HFF-Myc (cell line): Measurements from ENCODE around the gene GRAMD2A.

Experiments
- DNase-seq: peaks from one replicate; pipeline ENCODE4 v3.0.0-alpha.2; 2011; ENCODE audit warnings: low read depth; ENCODE audit errors: extremely low read depth
- H3K4me3 ChIP-seq: replicated peaks from 2 replicates; pipeline ENCODE4 v1.5.1; 2011; ENCODE audit warnings: low read depth, mild to moderate bottlenecking, control low read depth, low read length
- TF ChIP-seq, protein P1 (sequence below): IDR thresholded peaks from 2 replicates; pipeline ENCODE4 v1.5.1; 2012; ENCODE audit warnings: mild to moderate bottlenecking, low read depth, low read length, control low read depth; ENCODE audit errors: missing control alignments

The GRAMD2A gene

DNA sequence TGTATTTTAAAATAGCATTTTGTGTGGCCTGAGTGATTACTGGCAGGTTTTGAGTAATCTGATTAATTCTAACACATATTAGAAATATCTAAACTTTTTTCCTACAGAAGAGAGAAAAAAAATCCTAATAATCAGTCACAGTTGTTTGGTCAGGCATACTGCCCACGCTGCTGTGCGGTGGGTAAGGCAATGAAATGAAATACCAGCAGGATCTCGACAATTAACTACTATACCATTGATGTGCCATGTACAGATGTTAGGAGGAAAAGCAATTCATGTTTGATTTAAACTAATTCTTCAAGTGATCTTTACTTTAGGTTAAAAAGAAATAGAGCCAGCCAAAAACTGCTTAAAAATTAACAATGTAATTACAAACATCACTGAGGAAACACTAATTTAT is 5.2 kb downstream of the GRAMD2A start:
- TF ChIP-seq, protein P1, sequence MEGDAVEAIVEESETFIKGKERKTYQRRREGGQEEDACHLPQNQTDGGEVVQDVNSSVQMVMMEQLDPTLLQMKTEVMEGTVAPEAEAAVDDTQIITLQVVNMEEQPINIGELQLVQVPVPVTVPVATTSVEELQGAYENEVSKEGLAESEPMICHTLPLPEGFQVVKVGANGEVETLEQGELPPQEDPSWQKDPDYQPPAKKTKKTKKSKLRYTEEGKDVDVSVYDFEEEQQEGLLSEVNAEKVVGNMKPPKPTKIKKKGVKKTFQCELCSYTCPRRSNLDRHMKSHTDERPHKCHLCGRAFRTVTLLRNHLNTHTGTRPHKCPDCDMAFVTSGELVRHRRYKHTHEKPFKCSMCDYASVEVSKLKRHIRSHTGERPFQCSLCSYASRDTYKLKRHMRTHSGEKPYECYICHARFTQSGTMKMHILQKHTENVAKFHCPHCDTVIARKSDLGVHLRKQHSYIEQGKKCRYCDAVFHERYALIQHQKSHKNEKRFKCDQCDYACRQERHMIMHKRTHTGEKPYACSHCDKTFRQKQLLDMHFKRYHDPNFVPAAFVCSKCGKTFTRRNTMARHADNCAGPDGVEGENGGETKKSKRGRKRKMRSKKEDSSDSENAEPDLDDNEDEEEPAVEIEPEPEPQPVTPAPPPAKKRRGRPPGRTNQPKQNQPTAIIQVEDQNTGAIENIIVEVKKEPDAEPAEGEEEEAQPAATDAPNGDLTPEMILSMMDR = no peak
- DNase-seq = no peak

DNA sequence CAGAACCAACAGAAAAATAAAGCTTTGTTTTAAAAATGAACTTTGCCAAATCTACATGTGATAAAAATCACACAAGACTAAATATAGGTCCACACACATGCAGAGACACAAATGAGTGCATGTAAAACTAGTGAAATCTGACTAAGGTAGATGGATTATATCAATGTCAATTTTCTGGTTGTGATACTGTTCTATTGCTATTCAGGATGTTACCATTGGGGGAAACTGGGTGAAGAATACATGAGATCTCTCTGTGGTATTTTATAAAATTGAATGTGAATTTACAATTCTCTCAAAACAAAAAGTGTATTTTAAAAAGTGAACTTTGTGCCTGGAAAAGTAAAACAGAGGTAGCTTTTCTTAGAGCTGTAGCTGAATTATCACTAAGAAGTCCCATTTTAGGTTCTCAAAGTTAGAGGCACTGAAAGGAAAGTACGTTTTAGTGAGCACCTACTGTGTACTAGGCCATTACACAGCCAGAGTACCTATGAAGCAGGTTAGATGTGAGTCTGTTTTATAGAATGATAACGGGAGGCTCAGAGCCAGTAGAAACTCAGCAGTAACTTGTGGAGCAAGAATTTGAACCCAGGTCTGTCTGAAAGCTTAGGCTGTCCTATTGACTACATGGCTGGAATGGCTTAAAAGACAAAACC is 8.2 kb downstream of the GRAMD2A start:
- TF ChIP-seq, protein P1 = no peak
- no peak overlapping the region for H3K4me3 ChIP-seq
- DNase-seq = no peak

More for the DNA sequence above, 5.2 kb downstream of the GRAMD2A start:
- H3K4me3 ChIP-seq = no peak overlapping the region

DNA sequence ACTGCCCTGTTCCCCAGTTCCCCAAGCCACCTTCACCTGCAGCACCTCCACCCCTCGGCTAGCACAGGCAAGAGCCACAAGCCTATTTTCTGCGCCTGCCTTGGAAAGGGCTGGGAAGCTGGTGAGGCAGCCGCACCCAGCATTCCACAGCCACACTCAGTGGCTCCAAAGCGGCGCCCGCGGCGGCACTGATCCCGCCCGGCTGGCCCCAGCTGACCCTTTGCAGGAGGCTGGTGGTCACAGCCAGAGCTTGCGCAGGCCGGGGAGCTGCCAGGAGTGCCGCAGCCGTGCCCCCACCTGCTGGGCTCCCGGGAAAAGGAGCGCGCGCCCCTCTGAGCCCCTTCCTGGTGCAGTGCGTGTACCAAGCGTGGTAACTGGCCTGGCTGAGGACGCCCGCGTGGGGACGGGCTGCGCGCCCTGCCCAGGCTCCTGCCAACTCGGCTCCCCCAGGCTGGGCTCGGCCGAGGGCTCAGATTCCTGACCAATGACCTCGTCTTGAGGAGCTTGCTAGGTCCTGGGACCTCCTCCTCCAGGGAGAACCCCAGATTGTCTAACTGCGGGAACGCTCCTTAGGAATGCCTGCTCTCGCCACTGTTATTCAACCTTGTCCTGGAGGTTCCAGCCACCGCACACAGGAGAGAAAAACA is 13.3 kb downstream of the GRAMD2A start:
- no peak for DNase-seq
- no peak overlapping the region; the same call in 1 of the 2 replicates for H3K4me3 ChIP-seq
- TF ChIP-seq, protein P1 = no peak

DNA sequence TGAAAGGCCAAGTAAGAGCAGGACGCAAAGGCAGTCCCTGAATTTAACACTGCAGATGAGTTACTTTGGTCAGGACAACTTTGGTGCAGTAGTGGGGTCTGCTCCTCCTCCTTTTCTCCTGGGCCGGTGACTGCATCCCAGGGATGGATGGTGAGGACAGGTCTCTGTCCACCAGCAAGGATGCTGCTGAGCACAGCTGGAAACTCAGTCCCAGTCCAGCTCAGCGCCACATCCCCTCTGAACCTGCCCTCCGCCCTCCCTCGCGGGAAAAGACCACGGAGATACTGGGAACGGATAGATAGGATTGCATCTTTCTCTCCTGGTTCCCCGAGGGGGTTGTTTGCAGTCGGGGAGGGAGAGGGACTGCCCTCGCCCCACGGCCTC is 13.8 kb downstream of the GRAMD2A start:
- no peak overlapping the region for H3K4me3 ChIP-seq
- TF ChIP-seq, protein P1 = no peak

DNA sequence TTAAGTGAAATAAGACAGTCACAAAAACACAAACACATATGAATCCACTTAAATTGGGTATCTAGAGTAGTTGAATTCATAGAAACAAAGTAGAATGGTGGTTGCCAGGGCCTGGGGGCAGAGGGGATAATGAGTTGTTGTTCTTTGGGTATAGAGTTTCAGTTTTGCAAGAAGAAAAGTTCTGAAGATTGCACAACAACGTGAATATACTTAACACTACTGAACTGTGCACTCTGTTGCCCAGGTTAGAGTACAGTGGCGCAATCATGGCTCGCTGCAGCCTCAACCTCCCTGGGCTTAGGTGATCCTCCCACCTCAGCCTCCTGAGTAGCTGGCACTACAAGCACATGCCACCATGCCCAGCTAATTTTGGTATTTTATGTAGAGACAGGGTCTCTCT is 14.9 kb downstream of the GRAMD2A start:
- no peak for DNase-seq
- TF ChIP-seq, protein P1 = no peak
- H3K4me3 ChIP-seq = no peak overlapping the region

More for the DNA sequence above, 13.8 kb downstream of the GRAMD2A start:
- DNase-seq = no peak

DNA sequence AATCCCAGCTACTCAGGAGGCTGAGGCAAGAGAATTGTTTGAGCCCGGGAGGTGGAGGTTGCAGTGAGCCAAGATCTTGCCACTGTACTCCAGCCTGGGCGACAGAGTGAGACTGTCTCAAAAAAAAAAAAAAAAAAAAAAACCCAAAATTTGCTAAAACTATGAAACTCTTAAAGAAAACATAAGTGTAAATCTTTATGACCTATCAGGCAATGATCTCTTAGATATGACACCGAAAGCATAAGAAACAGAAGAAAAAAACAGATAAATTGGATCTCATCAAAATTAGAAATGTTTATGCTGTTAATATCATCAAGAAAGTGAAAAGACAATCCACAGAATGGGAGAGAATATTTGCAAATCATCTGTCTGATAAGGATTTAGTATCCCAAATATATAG is 15.3 kb downstream of the GRAMD2A start:
- TF ChIP-seq, protein P1 = no peak
- no peak for DNase-seq
- H3K4me3 ChIP-seq = no peak overlapping the region

DNA sequence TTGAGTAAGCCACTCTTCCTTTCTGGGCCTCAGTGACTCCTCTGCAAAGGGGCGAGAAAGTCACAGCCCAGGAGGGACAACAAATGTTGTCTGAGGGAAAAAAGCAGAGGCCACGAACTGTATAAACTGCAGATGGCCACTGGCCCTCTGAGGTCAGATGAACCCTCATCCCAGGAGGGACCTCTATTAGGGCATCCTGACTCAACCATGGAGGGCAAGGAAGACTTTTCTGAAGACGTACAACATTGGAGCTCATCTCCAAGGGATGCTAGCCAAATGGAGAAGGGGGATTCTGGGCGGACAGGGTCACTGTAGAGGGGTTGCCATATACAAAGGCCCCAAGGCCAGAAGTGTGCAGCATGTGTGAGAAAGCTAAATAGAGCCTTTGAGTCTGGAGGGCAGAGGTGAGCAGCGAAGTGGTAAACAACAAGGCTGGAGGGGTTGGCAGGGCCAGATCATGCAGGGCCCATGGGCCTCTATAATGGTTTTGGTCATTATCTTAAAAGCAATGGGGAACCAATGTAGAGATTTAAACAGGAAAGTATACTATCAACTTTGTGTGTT is 16.7 kb downstream of the GRAMD2A start:
- H3K4me3 ChIP-seq = no peak overlapping the region
- TF ChIP-seq, protein P1 = no peak
- no peak for DNase-seq
